ENCODE measurements around the gene USP24. TPM values are rescaled to one million over a fixed set of nuclear protein-coding genes. Genes with fewer than 3 reads are reported as not detected.
"Not testable (repeated sequence)": the region's sequence is repeated elsewhere in the genome, so short reads cannot be mapped to it uniquely, and the experiment has no call there.

The USP24 gene
- total RNA-seq, 4 donors from 2014 or later = 42.7 to 77.1 (median 64.8) TPM

DNA sequence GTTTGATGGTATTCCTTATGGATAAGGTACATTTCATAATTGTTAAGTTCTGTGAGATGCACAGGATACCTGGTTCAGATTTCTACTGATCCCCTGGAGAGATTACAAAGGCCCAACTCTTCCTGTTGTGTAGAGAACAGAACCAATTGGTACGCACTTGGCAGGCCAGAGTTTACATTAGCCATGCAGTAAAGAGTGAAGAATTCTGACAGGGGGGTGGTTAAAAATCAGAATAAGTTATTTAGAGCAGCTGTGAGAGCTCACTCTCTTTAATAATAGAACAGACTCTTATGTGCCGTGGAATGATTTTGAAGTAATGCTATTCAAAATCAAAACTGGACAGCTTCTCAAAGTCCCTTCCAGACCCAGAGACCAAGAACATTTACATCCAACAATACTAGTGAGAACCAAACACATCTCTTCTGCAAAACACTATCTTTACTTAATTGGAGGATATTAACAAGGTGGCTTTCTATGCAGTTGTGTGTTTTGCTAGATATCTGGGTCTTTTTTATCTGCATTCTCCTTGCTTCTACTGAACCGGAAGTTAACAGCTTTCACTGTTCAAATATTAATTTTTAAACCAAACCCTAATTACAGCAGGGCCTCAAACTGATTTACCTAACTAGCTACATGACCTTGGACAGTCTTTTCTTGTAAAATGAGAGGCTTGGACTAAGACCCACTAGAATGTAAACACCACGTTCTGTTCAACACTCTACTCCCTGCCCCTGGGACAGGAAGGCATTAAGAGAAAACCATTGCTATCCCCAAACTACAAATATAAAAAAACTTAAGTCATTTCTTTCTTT lies 4.0 kb downstream of the USP24 start:
- TF ChIP-seq, protein P1, sequence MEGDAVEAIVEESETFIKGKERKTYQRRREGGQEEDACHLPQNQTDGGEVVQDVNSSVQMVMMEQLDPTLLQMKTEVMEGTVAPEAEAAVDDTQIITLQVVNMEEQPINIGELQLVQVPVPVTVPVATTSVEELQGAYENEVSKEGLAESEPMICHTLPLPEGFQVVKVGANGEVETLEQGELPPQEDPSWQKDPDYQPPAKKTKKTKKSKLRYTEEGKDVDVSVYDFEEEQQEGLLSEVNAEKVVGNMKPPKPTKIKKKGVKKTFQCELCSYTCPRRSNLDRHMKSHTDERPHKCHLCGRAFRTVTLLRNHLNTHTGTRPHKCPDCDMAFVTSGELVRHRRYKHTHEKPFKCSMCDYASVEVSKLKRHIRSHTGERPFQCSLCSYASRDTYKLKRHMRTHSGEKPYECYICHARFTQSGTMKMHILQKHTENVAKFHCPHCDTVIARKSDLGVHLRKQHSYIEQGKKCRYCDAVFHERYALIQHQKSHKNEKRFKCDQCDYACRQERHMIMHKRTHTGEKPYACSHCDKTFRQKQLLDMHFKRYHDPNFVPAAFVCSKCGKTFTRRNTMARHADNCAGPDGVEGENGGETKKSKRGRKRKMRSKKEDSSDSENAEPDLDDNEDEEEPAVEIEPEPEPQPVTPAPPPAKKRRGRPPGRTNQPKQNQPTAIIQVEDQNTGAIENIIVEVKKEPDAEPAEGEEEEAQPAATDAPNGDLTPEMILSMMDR (IDR thresholded peaks at IDR 0.05) = no peak
- ATAC-seq (ENCODE audit: low FRiP score) = no peak
- no peak for DNase-seq (ENCODE audit: low spot score)

DNA sequence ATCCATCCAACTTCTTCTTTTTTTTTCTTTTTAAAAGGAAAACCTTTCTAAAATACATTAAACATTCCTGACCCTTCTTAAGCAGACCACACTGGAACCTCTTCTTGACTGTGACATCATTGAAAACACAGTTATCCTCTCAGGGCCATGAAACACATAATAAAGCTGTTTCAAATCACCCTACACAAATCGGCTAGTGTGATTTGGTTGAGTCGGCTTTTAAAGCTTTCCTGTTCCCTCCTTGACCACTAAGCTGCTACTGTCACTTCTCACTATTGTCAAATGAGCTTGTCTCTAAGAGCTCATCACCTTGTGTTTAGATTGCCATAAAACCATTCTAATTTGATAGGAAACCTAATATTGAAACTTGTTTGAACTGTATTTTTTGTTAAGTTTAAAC lies 5.9 kb downstream of the USP24 start:
- ATAC-seq (ENCODE audit: low FRiP score) (no peak), DNase-seq (ENCODE audit: low spot score) (no peak)
- TF ChIP-seq, protein P1 (IDR thresholded peaks at IDR 0.05) = no peak

DNA sequence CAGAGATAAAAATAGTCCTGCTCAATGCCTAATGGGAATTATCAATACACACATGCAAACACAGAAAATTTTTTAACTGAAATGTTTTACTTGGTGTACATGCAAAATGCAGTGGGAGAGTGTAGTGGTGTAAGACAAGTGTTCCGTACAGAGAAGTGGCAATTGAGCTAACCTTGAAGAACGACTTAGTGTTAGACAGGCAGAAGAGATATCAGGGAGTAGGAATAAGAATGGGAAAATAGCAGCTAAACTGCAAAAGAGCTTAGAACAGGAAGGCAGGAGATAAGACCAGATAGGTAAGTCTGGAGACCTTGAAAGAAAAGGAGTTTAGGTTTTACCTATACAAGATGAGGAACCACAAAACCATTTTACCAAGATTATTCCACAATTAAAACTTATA lies 9.0 kb downstream of the USP24 start:
- ATAC-seq (ENCODE audit: low FRiP score) = no peak
- TF ChIP-seq, protein P1 (IDR thresholded peaks at IDR 0.05) = no peak
- DNase-seq (ENCODE audit: low spot score) = no peak

DNA sequence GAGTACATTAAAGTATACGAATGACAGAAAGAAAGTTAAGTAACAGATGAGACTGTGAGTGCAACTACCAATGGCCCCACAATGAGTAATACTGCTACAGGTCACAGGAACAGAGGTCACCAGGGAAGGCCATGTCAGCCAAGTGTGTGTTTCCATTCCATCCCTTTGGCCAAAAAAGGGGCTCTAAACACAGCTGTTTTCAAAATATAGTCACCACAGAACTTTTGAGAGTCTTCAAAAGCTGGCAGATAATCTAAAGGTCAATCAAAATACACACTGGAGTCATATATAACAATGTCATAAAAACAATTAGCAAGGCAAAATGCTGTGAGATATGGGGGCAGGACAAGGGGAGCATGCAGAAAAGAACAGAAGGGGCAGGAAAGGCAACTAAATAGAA lies 10.2 kb downstream of the USP24 start:
- ATAC-seq (ENCODE audit: low FRiP score) (no peak), DNase-seq (ENCODE audit: low spot score) (no peak)
- TF ChIP-seq, protein P1 (IDR thresholded peaks at IDR 0.05) = no peak

DNA sequence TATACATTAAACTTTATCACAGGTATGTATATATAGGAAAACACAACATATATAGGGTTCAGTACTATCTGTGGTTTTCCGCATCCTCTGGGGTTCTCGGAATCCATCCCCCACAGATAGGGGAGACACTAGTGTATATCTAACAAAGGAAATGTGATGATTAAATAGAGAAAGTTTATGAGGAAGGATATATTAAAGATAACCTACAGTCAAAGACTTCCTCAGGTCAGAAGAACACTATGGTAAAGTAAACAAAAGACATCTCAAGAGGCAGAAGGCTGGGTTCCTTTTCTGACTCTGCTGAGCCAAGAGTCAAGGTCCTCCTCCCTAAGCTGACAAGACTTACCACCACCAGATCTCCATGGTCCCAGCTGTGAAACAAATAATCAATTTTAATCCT lies 12.1 kb downstream of the USP24 start:
- no peak for DNase-seq (ENCODE audit: low spot score)
- ATAC-seq (ENCODE audit: low FRiP score) = no peak
- TF ChIP-seq, protein P1 (IDR thresholded peaks at IDR 0.05) = no peak

DNA sequence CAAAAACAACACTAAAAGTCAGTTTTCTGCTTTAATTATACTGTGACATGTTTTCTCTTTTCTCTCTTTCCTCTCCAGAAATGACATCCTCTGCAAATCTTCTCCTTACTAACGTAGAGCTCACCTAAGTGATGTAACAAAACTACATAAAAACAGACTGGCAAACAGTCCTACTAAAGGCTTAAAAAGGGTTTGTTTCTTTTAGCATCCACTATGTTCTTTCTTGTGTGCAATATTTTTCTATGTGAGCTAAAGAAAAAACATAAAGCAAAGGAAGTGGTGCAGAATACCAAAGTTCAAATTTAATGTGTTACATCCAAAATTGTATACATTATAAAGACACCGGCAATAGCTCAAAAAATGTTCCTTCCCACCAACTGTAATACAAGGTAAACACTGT lies 14.5 kb downstream of the USP24 start:
- DNase-seq (ENCODE audit: low spot score) = no peak
- no peak for ATAC-seq (ENCODE audit: low FRiP score)
- TF ChIP-seq, protein P1 (IDR thresholded peaks at IDR 0.05) = no peak

DNA sequence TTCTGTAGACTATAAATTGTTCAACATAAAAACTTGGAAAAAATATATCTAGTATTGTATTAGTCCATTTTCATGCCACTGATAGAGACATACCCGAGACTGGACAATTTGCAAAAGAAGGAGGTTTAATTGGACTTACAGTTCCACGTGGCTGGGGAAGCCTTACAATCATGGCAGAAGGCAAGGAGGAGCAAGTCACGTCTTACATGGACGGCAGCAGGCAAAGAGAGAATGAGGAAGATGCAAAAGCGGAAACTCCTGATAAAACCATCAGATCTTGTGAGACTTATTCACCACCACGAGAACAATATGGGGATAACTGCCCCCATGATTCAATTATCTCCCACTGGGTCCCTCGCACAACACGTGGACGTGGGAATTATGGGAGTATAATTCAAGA lies 15.4 kb downstream of the USP24 start:
- DNase-seq (ENCODE audit: low spot score); ATAC-seq (ENCODE audit: low FRiP score): not testable (repeated sequence)

All from omental fat pad (tissue), 4 donors.